Astrocyte (in vitro differentiated cells and primary cell): ENCODE results near the gene TP53AIP1.

Experiments used
- CTCF ChIP-seq: IDR thresholded peaks from 2 replicates; pipeline ENCODE4 v1.5.1; 2011; ENCODE audit warnings: low read depth, mild to moderate bottlenecking, inconsistent platforms, low read length, moderate library complexity; ENCODE audit not compliant: insufficient read depth
- EZH2 ChIP-seq: IDR thresholded peaks from 2 replicates; pipeline ENCODE4 v1.6.1; 2012; ENCODE audit warnings: mild to moderate bottlenecking, low read length, inconsistent platforms; ENCODE audit not compliant: insufficient read depth

- no peak for TF ChIP-seq CTCF
- no peak for TF ChIP-seq EZH2
These were observed 39.2 kb downstream of the TP53AIP1 start for GRCh38 chr11:128903248-128904061.
